Stimulated activated CD4-positive, alpha-beta T cell treated with anti-CD3 and anti-CD28 coated beads, Interleukin-12 subunit alpha, Interleukin-12 subunit beta, amount 100 ng/mL, for 48 hours (primary cell): ENCODE data around the gene UROD.
A peak's percentile ranks its signal among the peaks of the same experiment; 100 is the strongest.

Experiments
- DNase-seq, 3 donors: peaks; one replicate each; pipeline ENCODE4 v3.0.0-alpha.2; 2020; ENCODE audit warnings: low read depth in 2 of 3, low spot score in 1 of 3

The UROD gene

DNA sequence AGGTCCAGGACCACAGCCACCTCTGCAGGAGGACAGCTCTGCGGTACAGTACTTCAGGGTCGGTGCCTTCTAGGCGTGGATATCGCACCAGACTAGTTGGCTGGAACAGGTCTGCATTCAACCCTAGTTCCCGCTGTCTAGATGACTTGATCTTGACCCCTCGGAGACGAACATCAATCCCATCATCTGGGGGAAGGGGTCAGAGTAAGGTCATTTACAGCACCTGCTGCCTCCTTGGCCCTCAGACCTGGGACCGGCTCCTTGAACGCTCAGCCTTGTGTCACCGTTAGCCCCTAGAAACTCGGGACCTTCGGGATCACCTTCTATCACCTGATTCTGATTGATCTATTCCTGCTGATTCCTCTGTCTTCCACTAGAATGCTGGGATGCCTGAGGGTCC lies 3.5 kb upstream of the UROD start:
- no peak for DNase-seq

DNA sequence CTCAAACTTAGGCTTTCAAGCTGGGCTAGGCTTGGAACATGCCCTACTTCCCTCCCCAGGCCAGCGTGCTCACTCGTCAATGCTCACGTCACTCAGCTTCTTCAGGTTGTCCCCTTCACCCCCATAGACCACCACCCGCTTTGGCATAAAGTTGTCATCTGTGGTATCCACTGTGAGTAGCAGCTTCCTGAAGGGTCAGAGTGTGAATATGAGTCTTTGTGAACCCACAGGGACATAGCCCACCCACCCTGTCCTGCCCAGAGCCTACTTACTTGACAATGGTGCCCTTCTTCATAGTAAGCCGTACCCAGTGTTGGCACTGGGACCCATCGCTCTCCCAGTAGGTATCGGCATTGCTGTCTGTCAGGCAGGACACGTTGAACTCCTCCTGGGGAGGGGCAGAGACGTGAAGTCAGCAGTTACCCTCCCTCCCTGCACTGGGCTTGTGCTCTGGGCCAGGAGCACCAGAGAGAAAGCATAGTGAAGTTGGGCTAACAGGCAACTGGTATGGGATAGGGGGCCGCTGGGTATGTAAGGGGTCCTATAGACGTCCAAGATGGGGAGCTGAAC lies 2.7 kb upstream of the UROD start:
- DNase-seq, result no peak

DNA sequence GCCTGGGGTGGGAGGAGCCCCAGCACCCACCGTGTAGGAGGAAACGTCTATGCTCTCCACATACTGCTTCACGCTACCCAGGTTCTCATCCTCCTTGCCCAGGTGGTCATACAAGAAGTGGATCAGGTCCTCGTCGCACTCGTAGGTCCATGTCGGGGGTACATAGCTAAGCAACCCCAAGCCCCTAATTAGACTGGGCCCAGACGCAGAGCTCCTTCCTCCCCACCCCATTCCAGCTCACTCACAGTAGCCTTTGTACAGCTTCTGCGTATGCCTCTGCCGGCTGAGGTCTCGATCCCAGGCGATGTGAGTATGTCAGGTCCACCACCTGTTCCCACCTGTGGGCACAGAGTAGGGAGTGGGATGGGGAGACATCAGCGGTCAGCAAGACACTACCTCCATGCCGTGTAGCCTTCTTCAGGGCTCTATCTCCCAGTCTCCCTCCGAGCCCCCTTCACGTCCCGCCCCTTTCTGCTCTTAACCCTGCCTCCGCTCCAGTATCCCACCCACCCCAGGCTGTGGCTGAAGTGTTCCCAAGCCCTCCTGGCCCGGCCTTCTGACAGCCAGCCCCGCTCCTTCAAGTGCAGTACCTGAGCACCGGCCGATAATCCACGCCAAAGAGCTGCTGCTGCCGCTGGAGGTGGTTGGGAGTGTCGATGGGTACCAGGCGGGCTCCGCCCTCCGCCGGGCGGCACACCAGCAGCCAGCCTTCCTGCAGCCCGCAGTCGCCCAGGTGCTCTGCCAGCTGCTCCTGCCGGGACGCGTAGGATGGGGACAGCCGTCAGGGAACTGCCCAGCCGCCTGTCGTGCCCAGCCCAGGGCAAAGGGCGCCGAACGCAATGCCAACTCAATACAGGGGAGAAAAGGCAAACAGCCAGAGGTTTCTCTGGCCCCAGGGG lies 1.8 kb upstream of the UROD start:
- peak in 1 of 3 donors; percentile 22 for DNase-seq

DNA sequence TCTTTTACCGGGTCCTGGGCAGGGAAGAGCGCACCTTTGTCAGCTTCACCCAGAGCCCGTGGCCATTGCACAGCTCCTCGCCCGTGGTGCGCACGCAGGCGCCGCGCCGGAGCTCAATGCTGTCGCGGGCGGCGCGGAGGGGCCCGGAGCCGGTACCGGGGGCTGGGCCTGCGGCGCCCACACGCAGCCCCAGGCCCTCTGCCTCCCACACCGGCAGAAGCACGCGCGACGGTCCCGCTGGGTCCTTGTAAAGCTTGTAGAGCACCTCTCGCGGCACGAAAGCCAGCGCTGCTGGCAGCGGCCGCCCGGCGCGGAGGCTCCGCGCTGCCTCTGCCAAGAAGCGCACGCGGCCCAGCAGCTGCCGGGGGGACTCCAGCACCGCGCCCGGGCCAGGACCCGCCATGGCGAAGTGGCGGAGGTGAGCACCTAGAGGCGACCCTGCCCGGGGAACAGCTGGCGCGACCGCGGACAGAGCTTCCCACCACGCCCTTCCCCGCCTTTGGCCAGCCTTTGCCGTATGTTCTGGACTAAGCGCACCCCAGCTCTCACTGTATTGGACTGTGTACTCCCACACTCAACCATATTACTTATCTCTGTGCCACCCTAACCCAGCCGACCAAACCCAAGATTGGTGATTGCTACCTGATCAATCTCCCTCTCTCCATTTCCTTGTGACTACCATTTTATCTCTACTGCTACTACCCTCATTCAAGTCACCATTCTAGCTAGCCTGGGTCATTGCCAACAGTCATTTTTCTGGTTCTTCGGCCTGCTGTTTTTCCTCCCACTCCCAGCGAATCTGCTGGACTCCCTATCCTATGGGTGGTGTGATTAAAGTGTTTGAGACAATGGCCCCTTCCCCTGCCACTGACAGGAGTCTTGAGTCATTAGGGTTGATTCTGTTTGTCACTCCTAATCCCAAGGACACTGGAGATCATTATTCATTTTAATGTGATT lies 921 bp upstream of the UROD start, which contains the start of gene HECTD3:
Gene HECTD3, minus strand, starts transcription at position 470 of the 957 bp plus-strand sequence. Its CDS starts 67 bp downstream, at position 403.
- DNase-seq, result peak; percentile 34 to 67 (median 49)

DNA sequence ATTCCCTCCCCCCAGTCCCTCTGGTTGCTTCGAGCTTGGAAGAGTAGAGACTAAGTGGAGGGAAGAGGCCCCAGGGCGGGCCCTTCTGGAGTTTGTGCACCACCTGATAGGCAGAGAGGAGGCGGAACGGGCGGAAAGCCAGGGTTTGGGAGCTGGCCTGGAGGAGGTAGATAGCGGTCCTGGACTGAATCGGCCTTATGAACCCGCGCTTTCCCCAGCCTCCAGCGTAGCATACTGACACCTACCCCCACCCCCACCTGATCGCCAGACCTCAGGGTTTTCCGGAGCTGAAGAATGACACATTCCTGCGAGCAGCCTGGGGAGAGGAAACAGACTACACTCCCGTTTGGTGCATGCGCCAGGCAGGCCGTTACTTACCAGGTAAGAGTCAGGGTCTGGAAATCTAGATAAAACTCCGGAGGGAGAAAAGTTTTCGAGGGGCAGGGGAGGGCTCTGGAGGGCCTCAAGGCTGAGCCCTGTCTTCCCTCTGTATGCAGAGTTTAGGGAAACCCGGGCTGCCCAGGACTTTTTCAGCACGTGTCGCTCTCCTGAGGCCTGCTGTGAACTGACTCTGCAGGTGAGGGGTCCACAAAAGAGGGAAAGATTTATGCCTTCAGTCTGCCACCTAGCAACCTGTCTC lies 705 bp downstream of the UROD start:
- peak in 2 of 3 donors; percentile 26 to 31 for DNase-seq

DNA sequence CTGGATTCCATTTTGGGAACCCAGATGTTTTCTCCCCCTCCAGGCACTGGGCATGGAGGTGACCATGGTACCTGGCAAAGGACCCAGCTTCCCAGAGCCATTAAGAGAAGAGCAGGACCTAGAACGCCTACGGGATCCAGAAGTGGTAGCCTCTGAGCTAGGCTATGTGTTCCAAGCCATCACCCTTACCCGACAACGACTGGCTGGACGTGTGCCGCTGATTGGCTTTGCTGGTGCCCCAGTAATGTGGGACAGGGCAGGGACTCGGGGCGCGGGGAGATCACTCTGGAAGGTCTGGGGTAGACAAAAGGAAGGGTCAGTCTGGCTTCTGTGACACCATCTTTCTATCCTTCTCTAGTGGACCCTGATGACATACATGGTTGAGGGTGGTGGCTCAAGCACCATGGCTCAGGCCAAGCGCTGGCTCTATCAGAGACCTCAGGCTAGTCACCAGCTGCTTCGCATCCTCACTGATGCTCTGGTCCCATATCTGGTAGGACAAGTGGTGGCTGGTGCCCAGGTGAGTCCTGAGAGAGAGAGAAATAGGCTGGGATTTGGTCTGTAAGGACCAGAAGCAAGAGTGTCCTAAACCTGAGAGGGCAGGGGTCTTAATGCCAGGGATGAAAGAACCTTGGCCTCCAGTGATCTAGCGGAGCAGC lies 1.6 kb downstream of the UROD start:
- no peak for DNase-seq

DNA sequence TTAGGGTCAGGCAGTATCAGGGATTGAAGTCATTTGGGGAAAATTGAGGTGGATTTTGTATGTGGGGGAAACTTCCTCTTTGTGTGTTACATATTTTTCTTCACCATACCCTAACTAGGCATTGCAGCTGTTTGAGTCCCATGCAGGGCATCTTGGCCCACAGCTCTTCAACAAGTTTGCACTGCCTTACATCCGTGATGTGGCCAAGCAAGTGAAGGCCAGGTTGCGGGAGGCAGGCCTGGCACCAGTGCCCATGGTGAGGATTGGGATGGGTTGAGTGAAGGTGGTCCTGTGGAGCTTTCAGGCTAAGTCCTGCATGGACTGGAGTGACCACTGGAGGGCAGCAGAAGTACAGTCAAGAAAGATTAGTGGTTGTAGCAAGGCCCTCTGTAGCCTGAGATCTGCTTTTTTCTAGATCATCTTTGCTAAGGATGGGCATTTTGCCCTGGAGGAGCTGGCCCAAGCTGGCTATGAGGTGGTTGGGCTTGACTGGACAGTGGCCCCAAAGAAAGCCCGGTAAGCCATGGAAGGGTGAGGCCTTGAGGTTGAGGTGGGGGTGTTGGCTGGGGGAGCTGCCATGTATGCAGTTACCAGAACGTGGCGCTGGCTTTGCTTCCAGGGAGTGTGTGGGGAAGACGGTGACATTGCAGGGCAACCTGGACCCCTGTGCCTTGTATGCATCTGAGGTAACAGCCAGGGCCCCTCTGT lies 2.4 kb downstream of the UROD start:
- DNase-seq, result peak; percentile 63 to 79 (median 68)

DNA sequence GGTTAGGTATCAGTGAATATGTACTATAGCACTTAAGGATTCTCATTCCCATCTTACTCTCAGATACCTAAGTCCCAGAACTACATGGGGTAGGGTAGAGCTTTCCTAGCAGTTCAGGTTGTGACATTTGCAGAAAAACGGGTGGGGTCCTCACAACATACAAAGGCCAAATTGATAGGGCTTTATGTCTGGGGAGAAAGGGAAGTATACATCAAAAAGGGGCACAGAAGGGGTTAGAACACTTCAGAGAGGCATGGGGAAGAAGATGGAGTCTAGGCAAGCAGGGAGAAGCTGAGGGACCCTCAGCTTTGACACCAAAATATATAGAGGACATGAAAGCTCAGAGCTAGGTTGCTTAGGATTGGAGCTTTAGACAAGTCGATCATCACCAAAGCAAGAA lies 3.6 kb downstream of the UROD start:
- no peak for DNase-seq

DNA sequence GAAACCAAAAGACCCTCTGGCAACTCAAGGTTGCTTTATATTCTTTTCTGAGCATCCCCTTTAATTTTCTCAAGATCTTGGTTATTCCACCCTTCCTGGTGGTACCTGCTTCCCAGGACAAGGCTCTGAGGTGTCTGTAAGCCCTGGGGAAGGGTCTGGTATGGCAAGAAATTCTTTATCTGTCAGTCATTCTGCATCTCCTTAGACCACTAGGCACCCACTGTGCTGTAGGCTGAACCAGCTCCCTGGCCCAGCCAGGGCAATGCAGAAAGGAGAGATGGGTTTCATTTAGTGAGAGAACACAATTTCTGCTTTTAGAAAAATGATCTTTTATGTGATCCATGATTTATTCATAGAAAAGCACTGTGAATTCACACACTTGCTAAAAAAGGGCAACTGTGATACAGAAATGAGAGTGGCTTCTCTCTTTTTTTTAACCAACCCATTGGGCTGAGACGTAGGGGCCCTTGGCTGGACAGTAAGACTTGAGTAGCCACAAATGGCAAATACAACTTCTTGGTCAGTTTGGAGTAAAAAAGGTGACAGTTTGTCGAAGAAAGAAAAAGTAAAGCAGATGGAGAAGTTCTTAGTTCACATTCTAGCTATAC lies 4.1 kb downstream of the UROD start:
- no peak for DNase-seq

DNA sequence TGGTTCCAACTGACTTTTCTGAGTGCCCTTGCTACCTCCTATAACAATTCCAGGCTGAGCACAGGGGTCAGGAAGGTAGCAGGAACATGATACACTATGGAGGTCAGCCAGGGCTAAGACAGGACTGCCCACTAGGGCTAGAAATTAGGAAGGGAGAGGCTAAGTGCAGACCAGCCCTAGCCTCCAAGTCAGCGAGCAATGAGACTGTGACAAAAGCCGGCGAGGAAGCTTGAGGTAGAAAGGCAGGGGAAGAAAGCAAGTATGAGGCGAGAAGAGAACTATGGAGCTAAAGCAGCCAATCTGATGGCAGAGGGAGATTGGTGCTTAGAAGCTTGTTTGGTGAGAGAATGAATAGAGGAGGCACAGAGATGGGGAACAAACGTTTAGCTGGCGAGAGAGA lies 4.7 kb downstream of the UROD start:
- no peak for DNase-seq

DNA sequence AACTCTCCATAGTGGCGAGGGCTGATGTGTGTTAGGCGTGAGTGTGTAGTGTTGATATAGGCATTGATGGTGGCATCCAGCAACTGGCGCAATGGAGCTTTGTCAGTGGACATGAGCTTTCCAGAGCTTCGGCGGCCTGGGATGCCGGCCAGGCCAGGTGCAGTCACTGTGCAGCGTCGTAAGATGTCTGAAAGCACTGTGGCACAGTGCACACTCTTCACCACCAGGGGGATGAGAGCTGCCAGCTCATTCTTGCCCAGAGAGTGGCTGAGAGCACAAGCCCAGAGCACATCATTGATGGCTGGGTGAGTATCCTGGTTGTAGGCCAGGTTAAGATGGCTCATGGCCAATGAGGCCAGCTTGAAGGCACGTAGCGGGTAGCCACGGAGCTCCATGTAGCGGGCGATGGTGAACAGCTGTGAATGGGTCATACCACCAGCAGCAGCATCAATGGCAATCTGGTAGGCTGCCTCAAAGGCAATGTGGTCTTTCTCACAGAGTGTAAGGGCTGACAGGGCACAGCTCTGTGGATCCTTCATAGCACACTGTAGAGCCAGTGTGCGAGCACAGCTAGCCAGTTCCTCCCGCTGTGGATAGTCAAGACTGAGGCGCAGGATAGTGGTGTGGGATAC lies 6.7 kb downstream of the UROD start:
- DNase-seq, result peak; percentile 53 to 59 (median 58)

DNA sequence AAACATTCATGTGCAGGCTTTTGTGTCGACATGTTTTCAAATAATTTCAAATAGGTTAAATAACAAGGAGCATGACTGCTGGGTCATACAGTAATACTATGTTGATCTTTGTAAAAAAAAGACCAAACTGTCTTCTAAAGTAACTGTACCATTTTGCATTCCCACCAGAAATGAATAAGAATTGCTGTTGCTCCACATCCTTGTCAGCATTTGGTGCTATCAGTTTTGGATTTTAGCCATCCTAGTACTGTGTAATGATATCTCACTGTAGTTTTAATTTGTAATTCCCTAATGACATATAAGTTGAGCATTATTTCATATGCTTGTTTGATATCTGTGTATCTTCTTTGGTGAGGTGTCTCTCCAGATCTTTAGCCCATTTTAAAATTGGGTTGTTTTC lies 11.6 kb downstream of the UROD start:
- no peak for DNase-seq

DNA sequence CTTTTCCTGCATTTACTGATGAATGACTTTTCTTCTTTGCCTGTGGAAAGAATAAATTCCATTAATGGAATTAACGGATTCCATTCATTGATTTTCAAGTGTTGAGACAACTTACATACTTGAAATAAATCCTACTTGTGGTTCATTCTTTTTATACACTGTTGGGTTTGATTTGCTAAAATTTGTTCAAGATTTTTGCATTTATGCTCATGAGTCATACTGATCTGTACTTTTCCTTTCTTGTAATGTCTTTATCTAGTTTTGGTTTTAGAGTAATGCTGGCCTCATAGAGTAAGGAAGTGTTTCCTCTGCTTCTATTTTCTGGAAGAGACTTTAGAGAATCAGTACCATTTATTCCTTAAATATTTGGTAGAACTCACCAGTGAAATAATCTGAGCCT lies 14.4 kb downstream of the UROD start:
- DNase-seq, result no peak

DNA sequence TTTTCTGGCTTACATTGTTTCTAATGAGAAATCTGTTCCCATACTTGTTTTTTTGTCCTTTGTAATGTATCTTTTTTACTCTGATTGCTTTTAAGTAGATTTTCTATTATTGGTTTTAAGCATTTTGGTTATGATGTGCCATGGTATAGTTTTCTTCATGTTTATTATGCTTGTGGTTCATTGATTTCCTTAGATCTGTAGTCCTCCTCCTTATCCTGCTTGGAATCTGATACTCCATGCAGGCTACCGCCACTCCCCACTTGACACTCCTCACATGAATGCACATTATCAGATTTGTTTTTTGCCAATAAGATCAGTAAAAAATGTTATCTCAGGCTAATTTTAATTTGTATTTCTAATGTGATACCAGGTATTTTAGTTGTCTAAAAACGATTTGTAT lies 20.8 kb downstream of the UROD start:
- DNase-seq, result no peak

DNA sequence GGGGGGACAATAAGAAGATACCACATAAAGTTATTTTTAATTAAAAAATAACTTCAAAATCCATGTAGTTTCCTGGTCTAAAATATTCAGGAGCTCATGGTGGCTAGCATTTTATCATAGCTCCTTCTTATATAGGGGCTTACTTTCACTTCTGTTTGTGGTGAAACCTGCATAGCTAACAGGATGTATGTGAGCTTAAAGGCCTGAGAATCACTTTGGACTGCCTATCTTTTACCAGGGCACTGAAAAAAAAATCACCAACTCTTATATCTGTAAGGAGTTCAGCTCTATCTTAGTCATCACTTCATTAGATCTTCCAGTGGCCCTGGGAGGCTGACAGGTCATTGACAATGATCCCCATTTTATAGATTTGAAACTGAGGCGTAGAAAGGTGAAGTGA lies 21.3 kb downstream of the UROD start:
- no peak for DNase-seq

DNA sequence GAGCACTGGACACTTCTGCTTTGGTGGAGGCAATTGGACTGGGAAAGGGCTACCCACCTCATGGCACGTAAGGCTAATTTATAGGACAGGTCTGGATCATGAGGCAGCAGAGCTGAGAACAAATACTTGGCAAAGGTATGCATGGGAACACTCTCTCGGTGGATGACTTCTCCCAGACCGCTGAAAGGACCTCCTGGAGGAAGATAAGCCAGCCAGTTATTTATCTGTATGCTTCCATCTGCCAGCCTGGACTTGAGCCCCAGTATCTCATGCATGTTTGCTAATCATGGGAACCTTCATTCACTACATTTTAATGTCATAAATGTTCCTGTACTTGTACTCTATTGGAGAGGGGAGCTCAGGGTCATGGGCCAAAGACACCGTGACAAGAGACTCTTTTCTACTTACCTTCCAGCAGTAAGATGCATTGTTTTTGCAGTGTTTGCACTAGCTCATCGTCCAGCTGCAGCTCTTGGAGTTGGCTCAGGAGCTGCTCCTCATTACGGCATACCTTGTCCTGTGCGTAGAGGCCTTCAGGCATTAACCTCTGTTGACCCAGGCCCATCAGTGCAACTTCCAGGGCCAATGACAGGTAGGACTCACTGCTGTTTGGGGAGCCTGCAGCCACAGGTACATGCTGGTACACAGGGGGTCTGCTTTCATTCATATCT lies 23.7 kb downstream of the UROD start:
- no peak for DNase-seq

DNA sequence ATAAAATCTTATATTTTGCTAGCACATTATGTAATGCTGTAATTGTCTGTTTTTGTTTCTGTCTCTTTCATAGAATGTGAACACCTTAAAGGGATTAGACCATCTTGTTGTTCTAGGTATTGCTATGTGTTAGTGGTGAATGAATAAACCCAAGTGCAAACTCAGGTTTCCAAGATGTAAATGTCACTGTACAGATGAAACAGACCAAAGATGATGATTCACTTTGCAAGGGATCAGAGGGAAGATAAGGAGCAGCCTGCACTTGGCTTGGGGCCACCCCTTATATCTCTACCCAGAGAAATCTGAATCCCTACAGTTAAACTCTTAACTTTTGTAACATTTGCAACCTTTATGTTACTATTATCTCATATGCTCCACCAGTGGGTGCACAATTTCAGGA lies 25.4 kb downstream of the UROD start:
- DNase-seq, result no peak

DNA sequence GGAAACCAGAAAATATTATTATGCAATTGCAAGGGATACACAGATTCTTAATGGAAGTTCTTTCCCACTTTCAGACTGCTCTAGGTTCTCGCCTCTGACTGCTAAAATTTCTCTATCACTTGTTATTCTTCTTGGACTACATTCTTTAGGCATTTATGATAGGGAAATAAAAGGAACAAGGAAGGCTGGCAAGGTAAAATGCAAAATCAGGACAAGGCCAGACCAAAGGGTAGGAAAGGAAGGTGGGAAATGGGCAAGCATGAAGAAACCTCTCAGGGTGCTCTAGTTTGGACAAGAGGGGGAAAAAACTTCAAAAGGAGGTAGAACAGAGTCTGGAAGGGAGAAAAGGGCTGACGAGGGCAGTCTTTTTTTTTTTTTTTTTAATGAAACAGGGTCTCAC lies 26.2 kb downstream of the UROD start:
- DNase-seq, result no peak
